Measurements from ENCODE around the gene SUV39H2. TPM values are rescaled to one million over a fixed set of nuclear protein-coding genes. Genes with fewer than 3 reads are reported as not detected.
"Not testable (repeated sequence)": the region's sequence is repeated elsewhere in the genome, so short reads cannot be mapped to it uniquely, and the experiment has no call there.

Gene SUV39H2
- total RNA-seq, 1 donor from 2014 or later: 13.9 TPM

DNA sequence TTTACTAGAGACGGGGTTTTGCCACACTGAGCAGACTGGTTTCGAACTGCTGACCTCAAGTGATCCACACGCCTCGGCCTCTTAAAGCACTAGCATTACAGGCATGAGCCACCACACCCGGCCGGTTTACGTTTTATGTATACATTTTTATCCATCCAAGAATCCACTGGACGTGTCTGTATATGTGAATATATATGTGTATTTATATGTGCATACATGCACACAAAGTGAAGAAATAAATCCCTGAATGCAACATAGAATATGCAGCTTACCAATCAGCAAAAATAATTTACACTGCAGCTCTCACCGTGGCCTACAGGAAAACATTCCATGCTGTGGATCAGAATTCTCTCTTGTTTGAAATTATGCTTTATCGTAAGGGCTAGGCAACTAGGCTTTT, 51.9 kb downstream of the SUV39H2 start:
- no peak for DNase-seq (ENCODE audit: low read depth, low spot score)

DNA sequence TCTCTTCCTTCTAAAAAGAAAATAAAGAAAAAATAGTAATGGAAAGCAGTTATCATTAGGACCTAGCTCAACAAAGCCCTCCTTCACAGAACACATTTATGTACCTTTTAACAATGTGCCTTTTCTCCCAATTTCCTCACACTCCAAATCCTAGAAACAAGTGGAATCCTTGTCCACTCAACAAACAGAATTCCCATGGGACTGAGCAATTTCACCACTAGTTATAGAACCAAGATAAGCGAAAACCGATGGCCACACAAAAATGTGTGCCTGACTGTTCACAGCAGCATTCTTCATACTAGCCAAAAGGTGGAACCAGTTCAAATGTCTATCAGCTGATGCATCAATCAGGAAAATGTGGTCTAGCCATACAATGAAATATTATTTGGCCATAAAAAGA, 57.9 kb downstream of the SUV39H2 start:
- DNase-seq (ENCODE audit: low read depth, low spot score): no peak

DNA sequence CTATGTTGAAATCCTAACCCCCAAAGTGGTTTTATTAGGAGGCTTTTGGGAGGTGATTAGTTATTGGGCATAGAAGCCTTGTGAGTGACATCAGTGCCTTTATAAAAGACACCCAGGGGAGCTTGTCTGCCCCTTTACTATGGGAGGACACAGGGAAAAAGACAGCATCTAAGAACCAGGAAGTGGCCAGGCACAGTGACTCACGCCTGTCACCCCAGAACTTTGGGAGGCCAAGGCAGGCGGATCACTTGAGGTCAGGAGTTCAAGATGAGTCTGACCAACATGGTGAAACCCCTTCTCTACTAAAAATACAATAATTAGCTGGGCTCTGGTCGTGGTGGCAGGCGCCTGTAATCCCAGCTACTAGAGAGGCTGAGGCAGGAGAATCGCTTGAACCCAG, 60.3 kb downstream of the SUV39H2 start:
- DNase-seq (ENCODE audit: low read depth, low spot score): not testable (repeated sequence)

DNA sequence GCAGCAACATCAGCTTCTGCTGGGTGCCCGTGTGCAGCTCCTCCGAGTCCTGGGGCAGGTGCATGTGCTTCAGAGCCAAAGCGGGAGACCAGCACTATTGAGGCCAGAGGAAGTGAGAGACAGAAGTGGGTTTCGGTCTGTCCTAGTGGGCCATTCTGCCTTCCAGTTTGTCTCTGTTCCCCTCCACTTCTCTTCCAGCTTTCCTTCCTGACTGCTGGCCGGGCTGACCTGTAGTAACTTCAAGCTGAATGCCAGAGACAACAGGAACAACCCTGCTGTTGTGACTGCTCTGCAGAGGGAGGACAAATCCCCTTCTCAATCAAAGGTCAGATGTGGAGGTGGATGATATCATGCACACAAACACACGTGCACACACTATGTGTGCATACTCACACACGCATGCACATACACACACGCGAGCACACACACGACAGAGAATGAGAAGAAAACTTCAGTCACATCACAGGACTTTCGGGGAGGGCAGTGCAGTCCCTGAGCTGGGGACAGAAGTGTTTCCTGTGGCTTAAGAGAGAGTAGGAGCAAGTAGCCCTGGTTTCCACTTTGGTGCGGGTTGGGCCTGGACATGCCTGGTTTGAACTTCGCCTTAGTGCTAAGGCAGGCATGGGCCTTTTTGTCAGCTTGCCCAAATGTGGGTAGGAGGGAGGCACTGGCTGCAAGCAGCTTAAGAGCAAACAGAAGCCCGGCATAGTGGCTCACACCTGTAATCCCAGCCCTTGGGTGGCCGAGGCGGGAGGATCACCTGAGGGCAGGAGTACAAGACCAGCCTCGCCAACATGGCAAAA, 63.7 kb downstream of the SUV39H2 start:
- DNase-seq (ENCODE audit: low read depth, low spot score): not testable (repeated sequence)

DNA sequence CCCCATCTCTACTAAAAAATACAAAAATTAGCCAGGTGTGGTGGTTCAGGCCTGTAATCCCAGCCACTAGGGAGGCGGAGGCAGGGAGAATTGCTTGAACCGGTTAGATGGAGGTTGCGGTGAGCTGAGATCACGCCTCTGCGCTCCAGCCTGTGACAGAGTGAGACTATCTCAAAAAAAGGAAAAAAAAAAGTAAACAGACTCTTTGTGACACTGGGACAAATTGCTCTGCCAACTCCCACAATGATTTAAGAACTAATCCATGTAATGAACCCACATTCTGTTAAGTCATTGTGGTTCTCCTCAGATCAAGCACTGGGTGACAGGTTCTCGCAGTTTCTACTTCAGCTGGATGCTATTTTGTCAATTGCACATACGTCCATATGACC, 64.3 kb downstream of the SUV39H2 start:
- not testable (repeated sequence) for DNase-seq (ENCODE audit: low read depth, low spot score)

DNA sequence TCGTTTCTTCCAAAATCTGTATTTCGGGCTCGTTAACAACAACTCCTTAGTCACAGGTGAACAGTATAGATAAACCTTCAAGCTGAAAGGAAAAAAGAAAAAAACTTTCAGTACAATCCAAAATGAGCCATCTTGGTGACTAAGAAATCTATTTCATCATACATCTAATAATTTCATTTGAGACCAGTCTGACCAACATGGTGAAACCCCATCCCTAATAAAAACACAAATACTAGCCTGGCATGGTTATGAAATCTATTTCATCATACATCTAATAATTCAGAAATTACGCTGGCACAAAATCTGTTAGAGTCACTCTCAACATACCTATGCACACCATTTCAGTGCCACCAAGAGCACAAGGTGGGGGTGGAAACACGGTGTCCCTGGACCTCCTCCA, 66.4 kb downstream of the SUV39H2 start:
- no peak for DNase-seq (ENCODE audit: low read depth, low spot score)

DNA sequence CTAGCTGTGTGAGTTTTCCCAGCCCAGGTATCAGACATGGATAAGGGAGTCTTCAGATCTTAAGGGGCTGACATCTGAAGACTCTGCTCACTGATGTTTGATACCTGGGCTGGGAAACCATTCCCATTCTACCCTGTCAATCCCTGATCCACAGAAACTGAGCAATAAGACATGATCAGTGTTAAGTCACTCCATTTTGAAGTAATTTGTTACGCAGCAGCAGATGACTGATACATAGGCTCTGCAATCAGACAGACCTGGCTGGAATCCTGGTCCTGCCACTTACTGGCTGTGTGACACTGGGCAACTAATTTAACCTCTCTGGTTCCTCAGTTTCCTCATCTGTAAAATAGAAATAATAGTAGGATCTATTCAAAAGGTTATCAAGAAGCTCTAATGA, 68.6 kb downstream of the SUV39H2 start:
- no peak for DNase-seq (ENCODE audit: low read depth, low spot score)

DNA sequence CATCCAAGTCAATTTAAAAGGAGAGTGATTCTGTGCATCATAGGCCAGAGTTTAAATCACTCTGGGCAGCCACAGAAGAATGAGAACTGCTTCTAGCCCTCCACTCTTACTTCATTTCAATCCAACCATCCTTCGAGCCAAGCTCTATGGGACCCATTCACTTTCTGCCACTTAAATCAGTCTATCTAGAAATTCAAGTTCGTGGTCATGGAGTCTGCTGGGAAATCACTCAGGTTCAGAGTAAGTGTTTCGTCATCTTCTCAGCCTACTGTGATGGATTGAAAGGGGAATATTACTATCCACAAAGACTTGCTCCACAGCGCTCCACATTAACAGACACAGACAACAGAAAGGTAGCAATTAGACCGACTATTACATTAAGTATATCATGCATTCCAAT, 70.6 kb downstream of the SUV39H2 start:
- DNase-seq (ENCODE audit: low read depth, low spot score): no peak

DNA sequence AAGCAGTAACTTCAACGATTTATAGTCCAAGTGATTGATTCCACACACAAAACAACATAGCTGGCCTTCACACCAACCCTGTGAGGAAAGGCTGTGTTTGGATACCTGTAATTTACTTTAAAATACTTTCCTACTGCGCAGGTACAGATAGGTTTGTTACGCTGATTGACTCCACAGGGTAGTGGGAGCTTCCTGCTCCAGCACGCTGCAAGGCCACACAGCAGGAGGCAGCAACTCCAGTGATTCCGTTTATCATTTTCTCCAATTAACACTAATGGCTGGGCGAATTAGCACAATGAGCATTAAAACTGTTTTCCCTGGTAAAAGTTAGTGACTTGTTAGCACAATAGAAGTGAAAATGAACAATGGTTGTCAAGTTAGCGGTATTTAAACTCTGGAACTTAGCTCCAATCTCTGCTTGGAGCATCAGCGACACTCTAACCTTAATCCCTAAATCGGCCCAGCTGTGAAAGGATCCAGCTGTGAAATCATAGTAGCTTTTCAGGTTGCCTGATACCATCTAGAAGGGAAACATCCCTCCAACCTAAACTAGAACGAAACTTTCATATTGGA, 74.3 kb downstream of the SUV39H2 start:
- DNase-seq (ENCODE audit: low read depth, low spot score): no peak

DNA sequence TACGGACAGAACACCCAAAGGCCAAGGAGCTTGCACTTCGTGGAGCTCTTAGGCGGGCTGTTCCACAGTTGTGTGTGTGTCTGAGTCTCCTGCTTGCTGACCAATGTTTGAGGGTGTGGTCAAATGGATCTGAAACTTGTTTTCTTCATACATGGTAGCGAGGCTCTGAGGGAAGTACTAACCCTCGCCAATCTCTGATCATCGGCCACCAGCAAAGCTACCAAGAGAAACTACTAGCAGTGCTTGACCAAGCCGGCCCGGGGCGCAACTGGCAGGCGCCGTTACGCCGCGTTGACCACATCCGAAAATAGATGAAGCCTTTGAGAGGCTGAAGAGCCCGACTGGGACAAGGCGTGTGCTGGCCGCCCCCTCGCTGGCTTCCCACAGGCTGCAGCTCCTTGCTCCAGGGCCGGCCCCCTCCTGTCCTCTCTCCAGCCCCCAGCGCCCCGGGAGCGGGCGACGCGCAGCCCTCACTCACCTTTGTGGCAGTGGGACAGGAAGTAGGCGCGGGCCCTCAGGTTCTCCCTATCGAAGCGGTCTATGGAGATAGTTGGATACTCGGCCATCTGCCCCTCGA, 74.8 kb downstream of the SUV39H2 start:
- peak; percentile 2 for DNase-seq (ENCODE audit: low read depth, low spot score)

Other genes starting within 250 kb of the SUV39H2 start
- 117 and 174 TPM in 2 replicates for gene FAM107B, start 104.0 kb upstream of the SUV39H2 start, total RNA-seq
- gene CDNF, start 40.8 kb upstream of the SUV39H2 start, total RNA-seq: 0.11 and 0.79 TPM in 2 replicates
- gene HSPA14, start 40.6 kb upstream of the SUV39H2 start, total RNA-seq: 16.2 and 17.1 TPM in 2 replicates
- 22.3 and 27.9 TPM in 2 replicates for gene MSANTD7, start 40.6 kb upstream of the SUV39H2 start, total RNA-seq
- gene DCLRE1C, start 75.2 kb downstream of the SUV39H2 start, total RNA-seq: 7.5 and 9.3 TPM in 2 replicates
- gene MEIG1, start 80.5 kb downstream of the SUV39H2 start, total RNA-seq: 0.32 TPM in 1 of 2 replicates, not detected in the other
- 0.14 TPM in 1 of 2 replicates, not detected in the other for gene OLAH, start 165.1 kb downstream of the SUV39H2 start, total RNA-seq
- 2.6 and 3.1 TPM in 2 replicates for gene ACBD7, start 209.9 kb downstream of the SUV39H2 start, total RNA-seq
- 10.4 and 13.2 TPM in 2 replicates for gene RPP38, start 218.5 kb downstream of the SUV39H2 start, total RNA-seq